ENCODE results near the gene BGN.

BGN gene

GRCh38 chrX:153504445-153505016, 9.8 kb downstream of the BGN start:
- no peak for DNase-seq (ENCODE audit: extremely low read depth, low read depth)
- TF ChIP-seq CTCF (IDR thresholded peaks at IDR 0.05; ENCODE audit: low read depth, low read length), result no peak

- no peak for TF ChIP-seq CTCF (IDR thresholded peaks at IDR 0.05; ENCODE audit: low read depth, low read length)
- no peak for DNase-seq (ENCODE audit: extremely low read depth, low read depth)
Observed at GRCh38 chrX:153505361-153505760, 10.6 kb downstream of the BGN start.

- DNase-seq (ENCODE audit: extremely low read depth, low read depth), result no peak
- TF ChIP-seq CTCF (IDR thresholded peaks at IDR 0.05; ENCODE audit: low read depth, low read length), result peak; percentile 64
Observed at GRCh38 chrX:153507484-153508178, 12.9 kb downstream of the BGN start.

GRCh38 chrX:153509592-153509991, 14.8 kb downstream of the BGN start:
- TF ChIP-seq CTCF (IDR thresholded peaks at IDR 0.05; ENCODE audit: low read depth, low read length), result no peak
- no peak for DNase-seq (ENCODE audit: extremely low read depth, low read depth)

- DNase-seq (ENCODE audit: extremely low read depth, low read depth), result no peak
- no peak for TF ChIP-seq CTCF (IDR thresholded peaks at IDR 0.05; ENCODE audit: low read depth, low read length)
Observed at GRCh38 chrX:153510383-153510782, 15.6 kb downstream of the BGN start.

GRCh38 chrX:153511784-153512500, 17.2 kb downstream of the BGN start:
- DNase-seq (ENCODE audit: extremely low read depth, low read depth), result no peak

More at GRCh38 chrX:153511784-153512500, 17.2 kb downstream of the BGN start:
- TF ChIP-seq CTCF (IDR thresholded peaks at IDR 0.05; ENCODE audit: low read depth, low read length), result no peak

Data from AG09319 (cell line).